ENCODE results near the gene YBX1.
"Not testable (repeated sequence)": the region's sequence is repeated elsewhere in the genome, so short reads cannot be mapped to it uniquely, and the experiment has no call there.

Gene YBX1

DNA sequence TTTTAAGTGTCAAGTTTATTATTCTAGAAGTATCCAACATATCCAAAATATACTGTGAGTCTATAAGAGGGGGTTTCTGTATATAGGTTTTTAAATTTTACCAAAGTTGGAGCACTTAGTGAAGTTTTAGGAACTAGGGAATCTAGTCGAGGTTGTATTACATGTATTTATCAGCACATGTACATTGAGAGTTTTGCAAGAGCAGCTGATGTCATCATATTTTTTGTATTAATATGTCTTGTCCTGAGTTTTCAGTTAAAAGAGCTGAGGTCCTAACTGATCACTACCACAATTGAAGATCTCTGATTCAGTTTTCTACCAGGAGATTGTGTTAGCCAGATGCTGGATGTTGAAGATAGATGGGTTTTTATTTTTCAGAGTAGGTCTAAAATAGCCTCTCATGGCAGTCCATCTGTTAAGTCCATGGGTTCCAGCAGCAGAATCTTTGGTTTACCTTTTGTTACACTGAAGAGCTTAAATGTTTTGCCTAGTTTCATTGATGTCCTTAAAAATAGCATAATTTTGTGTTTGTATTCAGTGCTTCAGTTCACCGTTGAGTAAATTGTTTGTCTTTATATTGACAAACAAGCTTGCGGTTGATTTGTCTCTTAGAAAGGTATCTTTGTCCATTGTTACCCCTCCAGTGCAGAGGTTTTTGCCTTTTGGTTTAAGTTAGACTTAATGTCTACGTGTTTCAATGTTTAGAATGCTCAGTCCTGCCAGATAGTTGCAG lies 16.0 kb downstream of the YBX1 start:
- TF ChIP-seq, protein P1, sequence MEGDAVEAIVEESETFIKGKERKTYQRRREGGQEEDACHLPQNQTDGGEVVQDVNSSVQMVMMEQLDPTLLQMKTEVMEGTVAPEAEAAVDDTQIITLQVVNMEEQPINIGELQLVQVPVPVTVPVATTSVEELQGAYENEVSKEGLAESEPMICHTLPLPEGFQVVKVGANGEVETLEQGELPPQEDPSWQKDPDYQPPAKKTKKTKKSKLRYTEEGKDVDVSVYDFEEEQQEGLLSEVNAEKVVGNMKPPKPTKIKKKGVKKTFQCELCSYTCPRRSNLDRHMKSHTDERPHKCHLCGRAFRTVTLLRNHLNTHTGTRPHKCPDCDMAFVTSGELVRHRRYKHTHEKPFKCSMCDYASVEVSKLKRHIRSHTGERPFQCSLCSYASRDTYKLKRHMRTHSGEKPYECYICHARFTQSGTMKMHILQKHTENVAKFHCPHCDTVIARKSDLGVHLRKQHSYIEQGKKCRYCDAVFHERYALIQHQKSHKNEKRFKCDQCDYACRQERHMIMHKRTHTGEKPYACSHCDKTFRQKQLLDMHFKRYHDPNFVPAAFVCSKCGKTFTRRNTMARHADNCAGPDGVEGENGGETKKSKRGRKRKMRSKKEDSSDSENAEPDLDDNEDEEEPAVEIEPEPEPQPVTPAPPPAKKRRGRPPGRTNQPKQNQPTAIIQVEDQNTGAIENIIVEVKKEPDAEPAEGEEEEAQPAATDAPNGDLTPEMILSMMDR (IDR thresholded peaks at IDR 0.05; ENCODE audit: control insufficient read depth, insufficient read depth, low read depth, low read length, missing control alignments), result no peak
- H3K4me3 ChIP-seq (ENCODE audit: control insufficient read depth, low read depth, low read length), result no peak overlapping the region
- DNase-seq (ENCODE audit: low read depth), result no peak

DNA sequence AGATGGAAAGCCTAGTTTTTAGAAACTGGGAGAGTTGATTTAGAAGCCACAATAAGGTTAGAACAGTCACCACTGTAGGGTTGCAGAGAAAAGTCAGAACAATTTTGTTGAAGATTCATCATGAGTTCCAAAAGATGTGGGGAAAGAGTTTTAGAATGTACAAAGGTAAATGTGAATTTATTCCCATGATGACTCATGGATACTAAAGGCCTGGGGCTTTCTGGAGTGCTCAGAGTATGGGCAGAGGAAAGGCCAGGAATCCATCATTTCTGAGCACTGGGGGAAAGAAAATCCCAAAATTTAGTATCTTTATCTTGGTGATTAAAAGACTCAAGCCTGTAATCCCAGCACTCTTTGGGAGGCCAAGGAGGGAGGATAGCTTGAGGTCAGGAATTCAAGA lies 17.8 kb downstream of the YBX1 start:
- TF ChIP-seq, protein P1 (IDR thresholded peaks at IDR 0.05; ENCODE audit: control insufficient read depth, insufficient read depth, low read depth, low read length, missing control alignments), result no peak

DNA sequence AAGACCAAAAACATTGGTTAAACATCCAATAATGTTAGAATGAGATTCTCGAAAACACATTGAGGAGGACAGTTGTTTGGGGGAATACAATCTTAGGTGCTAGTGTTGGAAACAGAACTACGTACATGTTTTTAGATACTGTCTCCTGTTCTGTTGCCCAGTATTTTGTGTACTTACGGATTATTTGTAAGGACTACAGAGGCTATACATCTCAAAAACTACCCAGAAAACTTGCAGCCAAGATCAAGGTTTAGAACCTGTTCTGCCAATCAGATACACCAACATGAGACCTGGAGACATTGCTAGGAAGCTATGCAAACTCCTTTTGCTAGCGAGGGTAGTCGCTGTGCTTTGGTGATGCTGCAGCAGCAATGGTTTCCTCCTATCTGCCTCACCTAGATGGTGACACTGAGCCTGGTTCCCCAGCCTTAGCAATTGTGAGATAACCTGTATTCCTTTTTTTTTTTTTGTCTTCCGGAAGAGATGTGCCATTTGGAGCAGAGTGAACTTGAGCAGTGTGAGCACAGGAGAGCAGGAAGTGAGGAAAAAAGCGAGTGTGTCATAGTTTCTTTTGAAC lies 21.8 kb downstream of the YBX1 start:
- TF ChIP-seq, protein P1 (IDR thresholded peaks at IDR 0.05; ENCODE audit: control insufficient read depth, insufficient read depth, low read depth, low read length, missing control alignments), result no peak
- H3K4me3 ChIP-seq (ENCODE audit: control insufficient read depth, low read depth, low read length), result no peak overlapping the region
- no peak for DNase-seq (ENCODE audit: low read depth)

More for the DNA sequence above, 17.8 kb downstream of the YBX1 start:
- H3K4me3 ChIP-seq (ENCODE audit: control insufficient read depth, low read depth, low read length), result no peak overlapping the region
- DNase-seq (ENCODE audit: low read depth), result no peak

DNA sequence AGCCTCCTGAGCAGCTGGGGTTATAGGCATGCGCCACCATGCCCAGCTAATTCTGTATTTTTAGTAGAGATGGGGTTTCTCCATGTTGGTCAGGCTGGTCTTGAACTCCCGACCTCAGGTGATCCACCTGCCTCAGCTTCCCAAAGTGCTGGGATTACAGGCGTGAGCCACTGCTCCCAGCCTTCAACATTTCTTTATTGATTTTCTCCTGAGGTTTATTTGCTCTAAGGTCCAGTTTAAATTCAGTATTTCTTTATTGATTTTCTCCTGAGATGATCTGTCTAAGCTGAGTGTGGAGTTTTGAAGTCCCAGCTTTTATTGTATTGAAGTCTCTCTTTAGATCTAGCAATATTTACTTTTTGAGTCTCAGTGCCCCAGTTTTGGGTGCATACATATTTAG lies 30.6 kb downstream of the YBX1 start:
- DNase-seq (ENCODE audit: low read depth); H3K4me3 ChIP-seq (ENCODE audit: control insufficient read depth, low read depth, low read length): not testable (repeated sequence)

DNA sequence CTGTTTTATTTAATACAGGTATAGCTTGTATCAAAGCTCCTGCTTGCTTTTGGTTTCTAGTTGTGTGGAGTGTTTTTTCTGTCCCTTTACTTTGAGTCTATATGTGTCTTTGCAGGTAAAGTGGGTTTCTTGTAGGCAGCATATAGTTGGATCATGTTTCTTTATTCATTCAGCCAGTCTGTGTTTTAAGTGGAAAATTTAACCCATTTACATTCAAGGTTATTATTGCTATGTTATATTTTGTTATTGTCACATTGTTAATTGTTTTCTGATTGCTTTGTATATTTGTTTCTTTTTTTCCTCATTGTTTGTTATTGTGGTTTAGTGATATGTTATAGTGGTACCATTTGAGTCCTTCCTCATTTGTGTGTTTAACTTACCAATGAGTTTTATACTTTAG lies 31.1 kb downstream of the YBX1 start:
- H3K4me3 ChIP-seq (ENCODE audit: control insufficient read depth, low read depth, low read length), result no peak overlapping the region
- no peak for DNase-seq (ENCODE audit: low read depth)
- TF ChIP-seq, protein P1 (IDR thresholded peaks at IDR 0.05; ENCODE audit: control insufficient read depth, insufficient read depth, low read depth, low read length, missing control alignments), result no peak

DNA sequence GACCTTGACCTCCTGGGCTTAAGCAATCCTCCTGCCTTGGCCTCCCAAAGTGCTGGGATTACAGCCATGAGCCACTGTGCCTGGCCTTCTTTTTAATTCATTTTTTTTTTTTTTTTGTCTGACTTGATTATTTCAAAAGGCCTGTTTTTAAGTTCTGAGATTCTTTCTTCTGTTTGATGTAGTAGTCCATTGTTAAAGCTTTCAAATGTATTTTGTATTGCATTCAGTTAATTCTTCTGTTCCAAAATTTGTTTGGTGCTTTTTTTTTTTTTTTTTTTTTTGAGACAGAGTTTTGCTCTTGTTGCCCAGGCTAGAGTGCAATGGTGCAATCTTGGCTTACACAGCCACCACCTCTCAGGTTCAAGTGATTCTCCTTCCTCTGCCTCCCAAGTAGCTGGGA lies 32.2 kb downstream of the YBX1 start:
- not testable (repeated sequence) for H3K4me3 ChIP-seq (ENCODE audit: control insufficient read depth, low read depth, low read length); DNase-seq (ENCODE audit: low read depth)

DNA sequence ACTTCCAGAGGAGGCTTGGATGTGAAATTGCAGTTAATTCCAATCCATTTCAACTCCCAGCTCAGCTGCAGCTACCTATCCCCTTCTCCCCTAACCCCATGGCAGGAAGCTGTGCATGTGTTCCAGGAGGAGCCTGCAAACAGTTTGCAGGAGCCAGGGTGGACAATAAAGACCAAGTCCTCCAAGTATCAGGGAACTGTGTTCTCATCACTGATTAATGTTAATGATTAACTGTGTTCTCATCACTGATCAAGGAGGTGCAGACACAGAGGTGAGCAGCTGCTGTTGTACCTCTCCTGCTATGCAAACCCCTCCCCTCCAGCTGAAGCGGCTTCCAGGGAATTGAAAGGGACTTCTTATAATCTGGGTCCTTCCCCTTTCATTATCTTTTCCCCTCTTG lies 38.6 kb downstream of the YBX1 start:
- DNase-seq (ENCODE audit: low read depth), result no peak
- TF ChIP-seq, protein P1 (IDR thresholded peaks at IDR 0.05; ENCODE audit: control insufficient read depth, insufficient read depth, low read depth, low read length, missing control alignments), result no peak
- H3K4me3 ChIP-seq (ENCODE audit: control insufficient read depth, low read depth, low read length), result no peak overlapping the region
